HG03103 (cell line): ENCODE data around the gene PTPRG.

Experiments used
- ATAC-seq: cut with Tn5 transposase; IDR thresholded peaks from one replicate; pipeline ENCODE4 v1.9.1; 2021; ENCODE audit warnings: low read depth; ENCODE audit not compliant: unreplicated experiment

Gene PTPRG

DNA sequence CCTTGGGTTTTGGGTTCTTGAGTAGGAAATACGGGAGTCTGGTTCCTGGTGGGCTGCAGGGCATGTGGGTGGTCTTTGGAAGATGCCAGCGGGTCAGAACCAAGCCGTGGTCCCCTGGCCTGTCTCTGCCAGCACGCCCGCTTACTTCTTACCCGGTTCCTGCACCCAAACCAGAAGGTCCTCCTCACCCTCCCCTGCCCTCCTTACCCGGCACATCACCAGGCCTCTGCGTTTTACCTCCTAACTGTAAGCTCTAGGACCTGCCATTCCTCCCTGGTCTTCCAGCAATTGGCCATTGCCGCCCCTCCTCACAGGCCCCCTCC is 628.0 kb downstream of the PTPRG start:
- ATAC-seq, result no peak

DNA sequence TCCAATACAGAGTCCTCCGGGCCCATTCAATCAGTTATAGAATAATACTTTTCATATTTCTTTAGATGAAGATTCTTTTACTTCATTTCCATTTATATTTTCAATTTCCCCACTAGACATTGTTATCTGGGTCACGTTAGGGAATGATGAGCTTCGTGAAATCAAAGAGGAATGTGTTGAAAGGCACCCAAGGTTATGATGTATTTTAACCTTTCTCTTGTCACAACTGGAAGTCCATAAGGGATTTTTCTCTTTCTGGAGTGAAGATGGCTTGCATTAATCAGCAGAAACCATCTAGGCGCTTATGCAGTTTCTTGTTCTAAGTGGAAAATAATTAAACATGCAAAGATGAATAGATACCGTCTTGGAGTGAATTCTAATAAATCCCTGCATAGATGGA is 631.5 kb downstream of the PTPRG start:
- no peak for ATAC-seq

DNA sequence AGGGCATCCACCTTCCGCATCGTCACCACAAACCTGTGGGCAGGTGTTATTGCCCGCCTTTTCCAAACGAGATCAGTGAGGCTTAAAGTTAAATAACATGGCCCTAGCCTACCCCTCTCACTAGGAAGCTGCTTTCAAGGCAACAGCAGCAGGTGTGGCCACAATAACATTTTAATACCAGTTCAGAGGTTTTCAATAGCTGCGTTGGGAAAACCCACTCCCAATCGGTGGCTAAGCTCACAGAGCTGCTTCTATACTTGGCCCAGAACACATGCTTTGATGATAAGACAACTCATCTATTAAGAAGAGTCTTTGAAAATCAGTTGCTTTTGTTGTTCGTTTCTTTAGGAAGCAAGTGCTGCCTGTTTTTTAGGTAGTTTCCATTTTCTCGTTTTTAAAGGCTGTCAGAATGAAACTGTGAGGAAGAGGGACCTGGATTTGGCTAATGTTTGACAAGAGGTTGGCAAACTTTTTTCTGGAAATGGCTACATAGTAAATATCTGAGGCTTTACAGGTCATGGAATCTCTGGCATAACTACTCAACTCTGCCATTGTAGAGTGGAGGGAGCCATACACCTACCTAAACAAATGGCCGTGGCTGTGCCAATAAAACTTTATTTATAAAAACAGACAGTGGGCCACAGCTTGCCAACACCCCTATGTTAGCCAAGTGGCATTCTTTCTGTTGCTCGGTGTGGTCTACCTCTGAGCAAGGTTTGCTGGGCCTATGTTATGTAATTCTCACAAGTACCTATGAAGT is 632.4 kb downstream of the PTPRG start:
- ATAC-seq, result no peak

DNA sequence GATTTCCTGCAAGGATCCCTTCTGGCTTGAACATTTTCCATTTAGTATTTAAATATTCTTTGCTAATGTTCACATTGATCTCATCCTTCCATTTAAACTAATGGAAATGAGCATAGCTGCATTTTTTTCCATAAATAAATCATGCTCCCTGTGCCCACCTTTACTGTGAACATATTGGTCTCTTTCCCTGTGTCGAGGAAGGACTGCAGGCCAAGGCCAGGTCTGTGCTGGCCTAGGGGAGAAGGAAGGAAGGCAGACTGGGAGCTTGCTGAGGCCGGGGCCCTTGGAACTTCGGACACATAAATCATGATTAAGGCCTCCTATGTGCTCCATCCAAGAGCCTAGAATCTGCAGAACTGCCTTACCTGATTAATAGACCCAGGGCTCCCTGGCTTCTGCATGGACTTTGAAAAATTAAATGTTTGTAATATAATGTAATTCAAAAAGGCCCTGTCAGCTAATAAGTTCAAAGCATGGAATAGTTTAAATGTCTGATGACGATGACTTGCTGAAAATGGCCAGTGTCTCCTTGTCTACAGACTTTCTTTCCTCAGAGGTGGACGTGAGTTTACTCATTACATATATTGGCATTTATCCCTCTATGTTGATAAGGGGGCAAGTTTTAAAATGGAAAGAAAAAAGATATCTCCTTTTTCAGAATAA is 636.1 kb downstream of the PTPRG start:
- no peak for ATAC-seq

DNA sequence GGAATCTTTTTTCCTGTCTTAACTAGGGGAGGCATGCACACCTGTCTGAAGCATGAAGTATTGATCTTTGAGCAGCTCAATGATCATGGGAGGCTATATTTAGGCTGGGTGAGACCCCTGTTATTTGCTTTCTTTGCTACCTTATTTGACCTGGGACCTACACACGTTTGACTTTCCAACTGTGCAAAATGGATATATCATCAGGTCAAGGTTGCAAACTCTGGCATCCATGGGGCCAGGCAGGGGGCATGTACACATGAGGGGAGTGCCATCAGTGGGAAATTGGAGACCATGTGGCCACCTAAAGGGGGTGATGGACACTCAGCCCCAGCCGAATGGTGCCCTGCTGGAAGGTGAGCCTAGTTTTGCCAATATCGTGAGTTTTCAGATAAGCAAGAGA is 637.8 kb downstream of the PTPRG start:
- no peak for ATAC-seq

DNA sequence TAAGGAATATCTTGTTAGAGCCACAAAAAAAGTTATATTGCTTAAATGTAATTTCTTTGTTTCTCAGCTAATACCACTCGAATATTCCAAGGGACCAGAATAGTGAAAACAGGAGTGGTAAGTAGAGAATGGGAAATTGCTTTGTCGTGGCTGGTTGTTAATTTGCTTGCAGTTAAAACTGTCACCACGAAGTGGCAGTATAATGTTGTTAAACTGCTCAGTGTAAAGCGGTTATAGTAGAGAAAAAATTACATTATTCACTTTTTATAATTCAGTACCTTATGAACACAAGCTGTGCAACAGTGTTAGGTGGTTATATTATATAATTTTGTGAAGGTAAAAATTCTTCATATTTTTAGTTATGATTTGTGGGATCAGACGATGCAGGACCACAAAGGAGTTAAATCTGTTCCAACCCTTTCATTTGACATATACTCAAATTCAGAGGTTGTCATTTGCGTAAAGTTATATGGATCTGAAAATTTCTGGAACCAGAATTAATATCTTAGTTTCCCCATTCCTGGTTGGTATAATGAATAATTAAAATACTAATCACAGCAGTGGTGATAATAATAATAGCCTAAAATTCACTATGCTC is 640.2 kb downstream of the PTPRG start:
- ATAC-seq, result no peak

DNA sequence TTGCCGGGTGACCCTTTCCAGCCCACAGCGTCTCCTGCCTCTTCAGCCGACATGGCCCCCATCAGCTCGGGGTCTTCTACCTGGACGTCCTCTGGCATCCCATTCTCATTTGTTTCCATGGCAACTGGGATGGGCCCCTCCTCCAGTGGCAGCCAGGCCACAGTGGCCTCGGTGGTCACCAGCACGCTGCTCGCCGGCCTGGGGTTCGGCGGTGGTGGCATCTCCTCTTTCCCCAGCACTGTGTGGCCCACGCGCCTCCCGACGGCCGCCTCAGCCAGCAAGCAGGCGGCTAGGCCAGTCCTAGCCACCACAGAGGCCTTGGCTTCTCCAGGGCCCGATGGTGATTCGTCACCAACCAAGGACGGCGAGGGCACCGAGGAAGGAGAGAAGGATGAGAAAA is 641.8 kb downstream of the PTPRG start:
- no peak for ATAC-seq

DNA sequence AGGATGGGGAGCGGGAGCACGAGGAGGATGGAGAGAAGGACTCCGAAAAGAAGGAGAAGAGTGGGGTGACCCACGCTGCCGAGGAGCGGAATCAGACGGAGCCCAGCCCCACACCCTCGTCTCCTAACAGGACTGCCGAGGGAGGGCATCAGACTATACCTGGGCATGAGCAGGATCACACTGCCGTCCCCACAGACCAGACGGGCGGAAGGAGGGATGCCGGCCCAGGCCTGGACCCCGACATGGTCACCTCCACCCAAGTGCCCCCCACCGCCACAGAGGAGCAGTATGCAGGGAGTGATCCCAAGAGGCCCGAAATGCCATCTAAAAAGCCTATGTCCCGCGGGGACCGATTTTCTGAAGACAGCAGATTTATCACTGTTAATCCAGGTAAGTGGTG is 642.2 kb downstream of the PTPRG start:
- ATAC-seq, result no peak

DNA sequence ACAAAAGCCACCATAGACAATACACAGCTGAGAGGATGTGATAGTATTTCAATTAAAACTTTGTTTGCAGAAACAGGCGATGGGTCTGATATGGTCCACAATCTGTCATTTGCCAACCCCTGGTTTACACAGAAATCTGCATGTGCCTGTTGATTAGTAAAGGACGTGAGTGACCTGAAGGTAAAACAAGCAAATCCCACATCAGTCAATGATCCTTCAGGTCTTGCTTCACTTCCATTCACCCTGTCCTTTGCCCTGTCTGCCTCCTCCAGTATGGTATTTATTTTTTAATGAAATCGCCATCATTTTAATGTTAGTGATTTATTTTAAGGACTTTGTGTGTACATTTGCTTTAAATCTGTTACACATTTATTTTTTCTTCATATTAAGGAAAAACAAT is 645.8 kb downstream of the PTPRG start:
- ATAC-seq, result no peak

DNA sequence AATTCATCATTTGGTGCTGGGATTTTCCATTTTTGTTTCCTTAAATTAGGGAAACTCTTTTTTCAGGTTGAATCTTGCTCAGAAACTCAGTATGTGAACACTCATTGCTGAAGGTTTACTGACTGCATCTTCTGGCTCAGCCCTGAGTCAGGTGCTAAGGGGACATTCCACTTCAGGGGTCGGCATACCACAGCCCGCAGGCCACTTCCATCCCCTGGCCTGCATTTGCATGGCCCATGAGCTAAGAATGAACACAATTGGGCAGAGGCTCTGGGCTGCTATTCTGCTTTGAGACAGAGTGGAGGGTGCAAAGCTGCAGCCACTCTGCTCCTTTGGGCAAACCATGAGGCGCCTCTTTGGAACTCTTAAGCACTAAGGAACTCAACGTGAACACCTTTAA is 647.0 kb downstream of the PTPRG start:
- ATAC-seq, result no peak

DNA sequence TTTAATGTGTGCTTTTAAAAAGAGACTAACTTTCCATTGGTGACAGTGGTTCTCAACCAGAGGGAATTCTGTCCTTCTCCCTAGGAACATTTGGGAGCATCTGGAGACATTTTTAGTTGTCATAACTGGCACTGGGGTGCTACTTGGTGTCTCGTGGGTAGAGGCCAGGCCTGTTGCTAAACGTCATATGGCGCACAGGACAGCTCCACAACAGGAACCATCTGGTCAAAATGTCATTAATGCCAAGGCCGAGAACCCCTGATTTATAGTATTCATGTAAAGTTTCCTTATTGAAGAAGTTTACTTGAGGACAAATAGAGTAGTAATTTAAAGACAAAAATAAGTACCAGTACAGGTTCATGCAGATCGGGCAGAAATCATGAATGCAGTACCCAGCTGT is 647.7 kb downstream of the PTPRG start:
- ATAC-seq, result no peak

DNA sequence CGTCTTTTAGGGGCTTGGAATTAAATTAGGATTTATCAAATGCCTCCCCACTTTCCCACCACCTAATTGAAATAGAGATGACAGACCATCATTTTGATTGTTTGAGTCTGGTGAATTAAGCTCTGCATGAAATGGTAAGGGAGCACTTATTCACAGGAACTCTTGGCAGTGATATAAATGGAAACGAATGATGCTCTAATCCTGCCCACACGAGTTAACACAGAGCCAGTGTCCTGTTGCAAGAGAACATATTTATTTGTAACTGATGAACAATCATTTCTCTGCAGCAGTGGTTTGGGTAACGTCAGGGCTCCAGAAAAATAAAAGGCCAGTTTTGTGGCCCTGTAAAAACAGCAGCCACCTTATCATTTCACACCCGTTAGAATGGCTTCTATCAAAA is 648.6 kb downstream of the PTPRG start:
- ATAC-seq, result no peak

DNA sequence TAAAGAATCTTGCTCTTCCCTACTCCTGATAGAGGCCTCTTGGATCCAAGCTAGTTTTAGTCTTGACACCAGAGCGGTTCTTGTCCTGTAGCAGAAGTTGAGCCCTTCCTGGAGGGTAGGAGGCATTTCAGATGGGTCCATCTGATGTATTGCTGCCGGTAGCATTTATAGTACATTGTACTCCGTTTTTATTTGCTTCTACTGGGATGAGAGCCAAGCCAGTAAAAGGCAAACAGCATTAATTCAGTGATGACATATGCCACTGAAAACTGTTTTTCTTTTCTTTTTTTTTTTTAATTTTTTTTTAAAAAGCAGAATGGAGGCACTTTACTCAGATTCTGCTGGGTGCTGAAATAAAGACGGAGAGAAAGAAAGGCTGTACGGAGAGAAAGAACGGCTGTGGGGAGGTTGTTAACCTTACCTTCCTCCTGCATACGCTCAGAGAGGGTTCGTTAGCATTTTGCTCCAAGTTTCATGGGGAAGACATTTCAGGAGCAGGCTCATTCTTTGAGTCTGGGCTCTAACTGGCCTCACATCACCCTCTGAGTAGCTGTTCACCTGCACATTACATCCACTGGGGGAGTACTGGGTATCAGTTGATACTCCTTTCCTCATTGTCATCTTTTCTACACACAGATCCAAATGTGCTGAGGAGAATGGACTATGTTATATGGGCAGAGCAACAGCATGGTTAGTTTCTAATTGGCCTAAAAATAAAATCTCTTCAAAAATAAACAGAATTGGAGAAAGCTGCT is 650.5 kb downstream of the PTPRG start:
- no peak for ATAC-seq

DNA sequence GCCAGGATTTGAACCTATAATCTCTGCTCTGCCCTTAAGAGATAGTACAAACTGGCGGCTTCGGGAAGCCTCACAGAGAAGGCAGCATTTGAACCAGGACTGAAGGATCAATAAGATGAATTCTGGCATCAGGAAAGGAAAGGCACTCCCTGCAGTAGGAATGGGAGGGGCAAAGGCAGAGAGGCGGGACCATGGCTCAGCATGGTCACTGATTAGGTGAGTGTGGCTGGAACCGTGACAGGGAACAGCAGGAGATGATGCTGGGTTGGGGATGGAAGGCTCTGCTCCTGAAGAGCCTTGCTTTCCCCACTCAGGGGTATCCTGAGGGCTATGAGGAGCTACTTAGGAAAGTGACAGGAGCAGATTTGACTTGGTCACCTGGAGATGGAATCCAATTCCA is 653.5 kb downstream of the PTPRG start:
- ATAC-seq, result no peak

DNA sequence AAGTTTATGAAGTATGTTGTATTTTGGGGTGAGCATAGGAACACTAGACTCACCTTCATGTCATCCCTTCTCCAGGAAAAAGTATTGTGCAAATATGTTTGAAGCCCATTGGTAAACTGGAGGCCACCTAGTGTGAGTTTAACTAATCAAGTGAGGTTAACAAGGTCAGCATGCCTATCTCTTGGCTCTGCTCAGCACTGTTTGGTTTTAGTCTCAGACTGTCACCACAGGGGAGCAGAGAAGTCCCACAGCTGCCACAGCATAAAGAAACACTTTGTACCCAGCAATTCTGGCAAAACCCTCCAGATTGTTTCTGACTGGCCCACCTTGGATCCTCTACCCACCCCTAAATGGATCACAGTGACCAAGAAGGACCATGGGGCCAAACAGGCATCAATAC is 659.2 kb downstream of the PTPRG start:
- no peak for ATAC-seq

DNA sequence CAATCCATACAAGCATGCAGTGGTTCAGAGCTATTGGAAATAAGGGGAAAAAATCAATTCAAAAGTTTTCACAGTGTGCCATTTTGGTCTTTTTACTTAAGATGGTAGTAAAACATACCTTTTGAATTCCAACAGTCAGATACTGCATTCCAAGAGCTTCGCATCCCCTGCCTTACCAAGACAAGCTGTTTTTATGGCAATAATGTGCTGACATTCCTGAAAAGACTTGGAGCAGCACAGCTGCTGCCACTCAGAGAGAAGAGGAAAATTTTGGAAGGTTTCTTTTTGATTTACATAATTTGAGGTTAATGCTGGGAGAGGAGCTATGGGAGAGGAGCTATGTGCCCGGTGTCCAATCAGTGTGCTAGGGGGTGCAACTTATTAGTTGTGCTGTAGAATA is 663.7 kb downstream of the PTPRG start:
- ATAC-seq, result no peak

DNA sequence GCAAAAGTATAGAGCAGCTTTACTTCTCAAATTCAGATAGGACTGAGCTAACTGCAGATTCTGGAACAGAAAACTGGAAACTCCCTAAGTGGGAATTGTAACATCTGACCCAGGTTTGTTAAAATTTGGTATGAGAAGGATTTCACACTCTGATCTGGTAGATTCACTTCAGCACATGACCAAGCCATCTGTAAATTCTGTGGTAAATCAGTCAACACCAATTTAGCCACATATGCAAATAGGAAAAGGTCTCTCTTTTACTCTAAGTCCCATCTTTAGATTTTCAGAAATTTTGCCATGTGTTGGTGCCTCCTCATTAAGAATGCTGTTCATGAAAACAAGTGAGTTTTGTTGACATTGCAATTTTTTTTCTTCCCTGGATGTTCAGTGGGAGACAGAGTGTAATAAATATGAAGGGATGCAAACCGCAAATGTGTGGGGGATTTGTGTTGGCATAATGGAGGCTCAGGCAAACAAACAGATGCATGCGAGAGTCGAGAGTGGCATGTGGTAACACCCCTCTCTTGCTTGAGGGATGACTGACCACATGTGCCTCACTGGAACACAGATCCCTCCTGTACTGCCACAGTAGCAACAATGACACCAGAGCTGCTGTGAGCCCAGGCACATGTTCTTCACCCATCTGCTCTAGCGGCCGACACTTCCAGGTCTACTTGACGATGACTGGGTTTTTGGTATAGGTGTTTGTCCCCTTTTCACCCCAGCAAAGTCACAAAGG is 665.4 kb downstream of the PTPRG start:
- ATAC-seq, result no peak

DNA sequence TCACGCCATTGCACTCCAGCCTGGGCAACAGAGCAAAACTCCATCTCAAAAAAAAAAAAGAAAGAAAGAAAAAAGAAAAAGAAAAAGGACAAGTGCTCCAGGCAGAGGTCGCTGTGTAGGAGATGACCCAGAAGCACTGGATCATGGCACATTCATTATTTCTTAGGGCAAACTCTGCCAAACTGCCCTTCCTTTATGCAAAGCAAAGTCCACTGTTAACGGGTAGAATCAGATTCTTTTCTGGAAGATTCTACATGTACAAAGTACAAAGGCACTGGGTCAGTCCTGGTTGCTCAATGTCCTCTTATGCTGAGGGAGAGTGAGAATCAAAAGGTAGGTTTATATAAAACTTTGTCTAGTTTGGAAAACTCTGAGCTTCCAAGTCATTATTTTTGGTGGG is 667.1 kb downstream of the PTPRG start:
- ATAC-seq, result no peak

DNA sequence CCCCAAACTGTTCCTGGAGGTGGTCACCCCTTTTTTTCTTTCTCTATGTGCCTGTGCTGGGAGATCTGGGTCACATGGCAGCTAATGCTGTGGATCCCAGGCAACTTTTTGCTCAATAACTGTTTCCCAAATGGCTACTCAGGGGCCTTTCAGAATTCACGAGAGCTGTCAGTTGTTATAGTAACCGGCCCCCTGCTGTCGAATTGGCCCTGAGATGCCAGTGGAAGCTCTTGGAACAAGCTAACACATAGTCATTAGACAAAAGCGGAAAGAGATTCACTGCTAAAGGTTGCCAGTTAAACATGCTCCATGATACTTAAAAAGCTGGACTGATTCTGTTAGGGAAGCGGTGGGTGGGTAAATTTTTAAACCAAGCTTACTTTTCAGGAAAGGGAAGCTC is 667.8 kb downstream of the PTPRG start:
- ATAC-seq, result no peak

DNA sequence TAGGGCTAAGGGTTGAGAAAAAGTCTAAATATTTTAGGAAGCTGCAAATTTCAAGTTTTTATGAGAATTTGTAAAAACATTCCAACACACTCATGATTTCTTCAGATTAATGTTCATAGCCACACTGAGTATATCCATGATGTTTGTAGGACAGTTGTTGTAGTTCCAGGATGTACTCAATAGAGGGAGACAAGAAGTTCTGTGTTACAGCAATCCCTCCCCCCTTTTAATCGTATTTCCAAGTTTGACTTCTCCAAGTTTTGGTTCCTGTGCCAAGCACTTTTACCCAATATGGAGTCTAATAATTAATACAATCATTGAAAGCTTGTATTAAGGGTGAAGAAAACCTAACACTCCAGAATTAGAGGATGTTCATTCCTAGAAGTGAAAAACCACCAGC is 668.5 kb downstream of the PTPRG start:
- no peak for ATAC-seq

DNA sequence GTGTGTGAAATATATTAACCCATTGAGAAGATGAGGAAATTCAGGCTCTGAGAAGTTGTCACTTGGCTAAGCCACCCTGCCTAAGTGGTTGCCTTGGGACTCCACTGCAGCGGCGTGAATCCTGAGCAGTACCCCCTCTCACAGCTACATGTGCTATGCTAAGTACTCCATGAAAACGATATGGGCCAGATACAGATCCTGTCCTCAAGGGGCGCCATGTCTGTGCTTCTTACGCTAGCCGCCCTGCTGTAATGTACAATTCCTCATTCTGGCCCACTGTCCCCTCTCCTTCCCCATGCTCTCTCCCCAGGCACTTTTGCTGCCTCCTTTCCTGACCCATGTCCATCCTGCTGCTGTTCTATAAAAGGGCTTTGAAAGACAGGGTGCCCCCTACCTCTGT is 671.7 kb downstream of the PTPRG start:
- no peak for ATAC-seq
